Progenitor cell of endocrine pancreas (in vitro differentiated cells): ENCODE data around the gene C4orf54. TPM values are rescaled to one million over a fixed set of nuclear protein-coding genes. Genes with fewer than 3 reads are reported as not detected.
A peak's percentile ranks its signal among the peaks of the same experiment; 100 is the strongest.

Experiments
- DNase-seq: peaks from one replicate; pipeline ENCODE4 v3.0.0; 2021; ENCODE audit warnings: low spot score; ENCODE audit not compliant: unreplicated experiment
- H3K27ac Mint-ChIP-seq: 2 replicates; pipeline ENCODE4 v1.8.0; 2021; ENCODE audit warnings: mild to moderate bottlenecking, moderate library complexity, mixed read lengths
- H3K27me3 Mint-ChIP-seq: 2 replicates; pipeline ENCODE4 v1.8.0; 2021; ENCODE audit warnings: mixed read lengths
- H3K36me3 Mint-ChIP-seq: 2 replicates; pipeline ENCODE4 v1.8.0; 2022; ENCODE audit warnings: mixed read lengths; ENCODE audit not compliant: insufficient read depth
- H3K4me1 Mint-ChIP-seq: 2 replicates; pipeline ENCODE4 v1.8.0; 2021; ENCODE audit warnings: low read depth, mixed read lengths
- H3K4me3 Mint-ChIP-seq: 2 replicates; pipeline ENCODE4 v1.8.0; 2021; ENCODE audit warnings: low read depth, mild to moderate bottlenecking, moderate library complexity, mixed read lengths
- H3K9me3 Mint-ChIP-seq: 2 replicates; pipeline ENCODE4 v1.8.0; 2021; ENCODE audit warnings: low read depth, mixed read lengths
- total RNA-seq: library from RNA; stranded (reverse); gene quantifications from 2 replicates; pipeline ENCODE4 v1.2.1, GENCODE V29; 2021
- TF ChIP-seq, protein P1 (sequence below): fragments of 200-600 bp; sonication (generic); IDR thresholded peaks from one replicate; pipeline ENCODE4 v1.5.0; 2021; ENCODE audit warnings: antibody characterized with exemption, mild to moderate bottlenecking; ENCODE audit not compliant: unreplicated experiment

The C4orf54 gene
- total RNA-seq, 1 donor from 2014 or later = not detected

DNA sequence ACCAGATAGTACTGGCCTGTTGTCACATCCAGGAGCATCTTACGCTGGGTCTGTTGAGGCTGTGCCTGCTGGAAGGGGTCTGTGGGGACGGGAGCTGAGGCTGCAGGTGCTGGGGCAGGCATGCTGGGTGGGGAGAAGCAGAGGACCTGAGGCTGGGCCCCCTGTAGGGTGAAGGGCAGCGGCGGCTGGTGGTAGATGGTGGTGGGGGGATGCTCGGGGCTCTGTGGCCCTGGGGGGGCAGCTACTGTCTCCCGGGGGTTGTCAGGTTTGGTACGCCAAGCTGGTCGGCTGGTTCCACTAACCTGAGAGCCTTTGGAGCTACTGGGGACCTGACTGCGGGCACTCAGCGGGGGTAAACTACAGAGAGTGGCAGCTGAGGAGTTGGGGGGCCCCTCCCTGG is 7.8 kb downstream of the C4orf54 start:
- no peak for DNase-seq
- Mint-ChIP-seq H3K9me3 (no peaks in the 10 kb centered on the region), H3K4me1 (peaks cover 25% of the 10 kb centered on the region), H3K36me3 (no peaks in the 10 kb centered on the region), H3K27ac (peak overlapping the region; percentile 24), H3K27me3 (no peaks in the 10 kb centered on the region), H3K4me3 (no peak overlapping the region)
- TF ChIP-seq, protein P1, sequence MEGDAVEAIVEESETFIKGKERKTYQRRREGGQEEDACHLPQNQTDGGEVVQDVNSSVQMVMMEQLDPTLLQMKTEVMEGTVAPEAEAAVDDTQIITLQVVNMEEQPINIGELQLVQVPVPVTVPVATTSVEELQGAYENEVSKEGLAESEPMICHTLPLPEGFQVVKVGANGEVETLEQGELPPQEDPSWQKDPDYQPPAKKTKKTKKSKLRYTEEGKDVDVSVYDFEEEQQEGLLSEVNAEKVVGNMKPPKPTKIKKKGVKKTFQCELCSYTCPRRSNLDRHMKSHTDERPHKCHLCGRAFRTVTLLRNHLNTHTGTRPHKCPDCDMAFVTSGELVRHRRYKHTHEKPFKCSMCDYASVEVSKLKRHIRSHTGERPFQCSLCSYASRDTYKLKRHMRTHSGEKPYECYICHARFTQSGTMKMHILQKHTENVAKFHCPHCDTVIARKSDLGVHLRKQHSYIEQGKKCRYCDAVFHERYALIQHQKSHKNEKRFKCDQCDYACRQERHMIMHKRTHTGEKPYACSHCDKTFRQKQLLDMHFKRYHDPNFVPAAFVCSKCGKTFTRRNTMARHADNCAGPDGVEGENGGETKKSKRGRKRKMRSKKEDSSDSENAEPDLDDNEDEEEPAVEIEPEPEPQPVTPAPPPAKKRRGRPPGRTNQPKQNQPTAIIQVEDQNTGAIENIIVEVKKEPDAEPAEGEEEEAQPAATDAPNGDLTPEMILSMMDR = no peak

- DNase-seq = no peak
- no peaks in the 10 kb centered on the region for H3K36me3 Mint-ChIP-seq
- peak overlapping the region; percentile 24 for H3K27ac Mint-ChIP-seq
- H3K4me1 Mint-ChIP-seq = peaks cover 30% of the 10 kb centered on the region
- no peak overlapping the region for H3K4me3 Mint-ChIP-seq
- TF ChIP-seq, protein P1 = no peak
- H3K27me3 Mint-ChIP-seq = no peaks in the 10 kb centered on the region
- no peaks in the 10 kb centered on the region for H3K9me3 Mint-ChIP-seq
Measured at GRCh38 chr4:99649208-99649607, 8.4 kb downstream of the C4orf54 start.

GRCh38 chr4:99648321-99648720 is 9.3 kb downstream of the C4orf54 start:
- Mint-ChIP-seq H3K4me1 (peaks cover 35% of the 10 kb centered on the region), H3K9me3 (no peaks in the 10 kb centered on the region), H3K27ac (no peak overlapping the region), H3K36me3 (no peaks in the 10 kb centered on the region), H3K4me3 (no peak overlapping the region), H3K27me3 (no peaks in the 10 kb centered on the region)
- no peak for DNase-seq
- TF ChIP-seq, protein P1 = no peak

- Mint-ChIP-seq H3K9me3 (peaks cover 2% of the 10 kb centered on the region), H3K4me3 (no peak overlapping the region), H3K27me3 (no peaks in the 10 kb centered on the region), H3K36me3 (no peaks in the 10 kb centered on the region), H3K27ac (no peak overlapping the region), H3K4me1 (peaks cover 47% of the 10 kb centered on the region)
- DNase-seq = no peak
- TF ChIP-seq, protein P1 = no peak
Measured at GRCh38 chr4:99647071-99647470, 10.6 kb downstream of the C4orf54 start.

DNA sequence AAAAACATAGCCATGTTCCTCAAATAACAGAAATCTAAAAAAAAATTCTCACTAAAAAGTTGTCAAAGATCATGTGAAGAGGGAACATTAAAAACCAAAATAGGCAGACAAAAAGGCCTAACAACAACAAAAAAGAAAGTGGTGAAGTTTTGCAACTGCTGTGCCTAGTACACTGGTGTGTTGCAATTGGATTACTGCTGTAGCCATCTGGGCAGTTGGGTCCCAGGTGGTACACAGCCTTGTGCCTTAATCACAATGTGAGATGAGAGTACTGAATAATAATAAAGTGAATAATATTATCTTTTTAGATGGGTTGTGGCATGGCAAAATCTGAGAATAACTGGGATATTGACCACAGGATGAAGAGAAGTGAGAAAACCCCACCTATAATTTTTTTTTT is 12.0 kb downstream of the C4orf54 start:
- peaks cover 4% of the 10 kb centered on the region for H3K9me3 Mint-ChIP-seq
- H3K4me1 Mint-ChIP-seq = peaks cover 51% of the 10 kb centered on the region
- H3K36me3 Mint-ChIP-seq = no peaks in the 10 kb centered on the region
- no peak for DNase-seq
- TF ChIP-seq, protein P1 = no peak
- H3K27ac Mint-ChIP-seq = no peak overlapping the region
- no peak overlapping the region for H3K4me3 Mint-ChIP-seq
- H3K27me3 Mint-ChIP-seq = no peaks in the 10 kb centered on the region
